LNCaP clone FGC (cell line): ENCODE measurements around the gene OR10X1.

Experiments used
- DNase-seq: peaks from one replicate; pipeline ENCODE4 v3.0.0-alpha.2; 2011; ENCODE audit warnings: low read depth
- H3K4me3 ChIP-seq: 2 replicates; pipeline ENCODE4 v1.5.1; 2011; ENCODE audit warnings: mild to moderate bottlenecking, low read depth, low read length, control low read depth
- TF ChIP-seq, protein P1 (sequence below): IDR thresholded peaks from 2 replicates; pipeline ENCODE4 v1.5.1; 2012; ENCODE audit warnings: mild to moderate bottlenecking; ENCODE audit not compliant: control insufficient read depth, insufficient read depth; ENCODE audit errors: extremely low read depth

Gene OR10X1

DNA sequence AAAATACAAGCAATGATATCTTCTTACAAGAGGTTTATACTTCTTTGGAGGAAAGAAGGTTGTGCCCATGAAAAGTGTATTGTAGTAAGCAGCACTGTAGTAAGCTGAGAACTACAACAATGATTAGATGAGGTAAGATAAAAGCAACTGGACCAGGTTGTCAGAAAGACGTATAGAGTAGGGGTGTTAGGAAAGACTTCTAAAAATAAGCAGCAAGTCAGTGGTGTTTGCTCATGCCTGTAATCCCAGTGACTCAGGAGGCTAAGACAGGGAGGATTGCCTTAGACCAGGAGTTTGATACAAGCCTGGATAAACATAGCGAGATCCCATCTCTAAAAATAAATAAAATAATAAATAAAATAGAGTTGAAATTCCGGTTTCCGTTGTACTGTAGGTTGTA is 4.3 kb upstream of the OR10X1 start:
- no peak for DNase-seq
- H3K4me3 ChIP-seq, result no peak overlapping the region
- TF ChIP-seq, protein P1, sequence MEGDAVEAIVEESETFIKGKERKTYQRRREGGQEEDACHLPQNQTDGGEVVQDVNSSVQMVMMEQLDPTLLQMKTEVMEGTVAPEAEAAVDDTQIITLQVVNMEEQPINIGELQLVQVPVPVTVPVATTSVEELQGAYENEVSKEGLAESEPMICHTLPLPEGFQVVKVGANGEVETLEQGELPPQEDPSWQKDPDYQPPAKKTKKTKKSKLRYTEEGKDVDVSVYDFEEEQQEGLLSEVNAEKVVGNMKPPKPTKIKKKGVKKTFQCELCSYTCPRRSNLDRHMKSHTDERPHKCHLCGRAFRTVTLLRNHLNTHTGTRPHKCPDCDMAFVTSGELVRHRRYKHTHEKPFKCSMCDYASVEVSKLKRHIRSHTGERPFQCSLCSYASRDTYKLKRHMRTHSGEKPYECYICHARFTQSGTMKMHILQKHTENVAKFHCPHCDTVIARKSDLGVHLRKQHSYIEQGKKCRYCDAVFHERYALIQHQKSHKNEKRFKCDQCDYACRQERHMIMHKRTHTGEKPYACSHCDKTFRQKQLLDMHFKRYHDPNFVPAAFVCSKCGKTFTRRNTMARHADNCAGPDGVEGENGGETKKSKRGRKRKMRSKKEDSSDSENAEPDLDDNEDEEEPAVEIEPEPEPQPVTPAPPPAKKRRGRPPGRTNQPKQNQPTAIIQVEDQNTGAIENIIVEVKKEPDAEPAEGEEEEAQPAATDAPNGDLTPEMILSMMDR, result no peak

DNA sequence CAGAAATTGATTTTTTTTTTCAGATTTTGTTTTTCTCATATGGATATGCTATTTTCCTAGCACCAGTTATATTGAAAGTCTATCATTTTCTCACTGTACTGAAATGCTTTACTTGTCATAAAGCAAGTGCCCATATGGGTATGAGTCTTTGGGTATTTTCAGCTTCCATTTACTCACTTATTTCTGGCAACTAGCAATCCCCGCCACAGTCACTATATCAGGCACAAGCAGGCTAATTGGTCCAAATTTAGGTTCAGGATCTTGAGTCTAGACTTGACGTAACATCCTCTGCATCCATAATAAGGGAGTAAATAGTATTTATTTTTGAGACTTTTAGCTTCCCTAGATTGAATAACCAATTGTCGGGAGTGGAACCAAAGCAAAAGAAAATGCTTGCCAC is 2.1 kb downstream of the OR10X1 start:
- TF ChIP-seq, protein P1, result no peak
- no peak overlapping the region for H3K4me3 ChIP-seq
- DNase-seq, result no peak

DNA sequence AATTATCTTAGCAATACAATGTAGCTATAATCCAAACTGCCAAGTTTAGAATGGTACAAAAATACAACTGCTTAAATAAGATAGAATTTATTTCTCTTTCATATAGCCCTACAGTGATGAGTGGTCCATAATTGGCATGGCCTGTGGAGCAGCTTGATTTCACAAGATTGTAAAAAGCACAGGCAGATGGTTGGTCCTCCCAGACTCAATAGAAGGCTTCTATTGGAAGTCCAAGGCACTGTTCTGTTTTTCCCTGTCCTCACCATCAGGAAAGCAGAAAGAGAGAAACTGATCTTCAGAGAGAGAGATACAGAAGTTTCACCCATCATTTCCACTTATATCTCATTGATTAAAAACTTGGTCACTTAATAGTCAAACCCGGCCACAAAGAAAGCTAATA is 7.5 kb downstream of the OR10X1 start:
- DNase-seq, result no peak
- H3K4me3 ChIP-seq, result no peak overlapping the region
- TF ChIP-seq, protein P1, result no peak

DNA sequence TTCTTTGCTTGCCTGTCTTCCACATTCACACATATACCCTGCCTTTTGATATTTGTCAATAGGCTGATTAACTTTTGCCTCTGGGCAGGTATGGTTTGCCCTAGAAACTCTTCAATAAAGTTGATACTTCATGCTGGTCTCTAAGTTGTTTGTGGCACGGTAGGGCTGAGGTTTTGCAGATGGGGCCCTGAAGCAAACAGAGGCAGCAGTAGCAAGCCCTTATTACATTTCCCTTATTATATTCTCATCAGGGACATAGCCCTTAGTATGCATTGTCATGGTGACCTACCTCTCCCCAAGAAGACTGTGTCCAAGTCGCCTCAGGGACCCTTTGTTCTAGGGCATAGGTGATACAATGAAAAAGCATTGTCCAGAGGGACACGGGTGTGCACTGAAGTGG is 9.2 kb downstream of the OR10X1 start, which contains the start of gene OR6P1:
Gene OR6P1 (minus strand): TSS at position 101 of the 400 bp plus-strand sequence. CDS start 6,976 bp downstream, outside the sequence.
- no peak within 1 kb of the TSS for H3K4me3 ChIP-seq
- TF ChIP-seq, protein P1, result no peak
- DNase-seq, result no peak

DNA sequence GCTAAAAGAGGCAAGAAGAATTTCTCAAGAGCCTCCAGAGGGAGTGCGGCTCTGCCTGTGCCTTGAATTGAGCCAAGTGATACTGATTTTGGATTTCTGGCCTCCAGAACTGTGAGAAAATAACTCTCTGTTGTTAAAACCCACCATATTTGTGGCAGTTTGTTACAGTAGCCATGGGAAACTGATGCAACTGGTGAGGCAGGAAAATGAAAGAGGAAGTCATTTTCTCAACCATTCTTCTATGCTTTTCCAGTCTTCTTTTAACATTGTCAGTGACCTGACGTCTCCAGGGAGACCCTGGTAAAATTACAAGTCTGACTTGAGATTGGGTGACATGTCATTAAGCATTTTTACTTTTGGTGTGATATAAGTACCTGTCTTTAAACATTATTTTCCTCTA is 15.1 kb downstream of the OR10X1 start:
- no peak overlapping the region for H3K4me3 ChIP-seq
- TF ChIP-seq, protein P1, result no peak
- DNase-seq, result no peak

DNA sequence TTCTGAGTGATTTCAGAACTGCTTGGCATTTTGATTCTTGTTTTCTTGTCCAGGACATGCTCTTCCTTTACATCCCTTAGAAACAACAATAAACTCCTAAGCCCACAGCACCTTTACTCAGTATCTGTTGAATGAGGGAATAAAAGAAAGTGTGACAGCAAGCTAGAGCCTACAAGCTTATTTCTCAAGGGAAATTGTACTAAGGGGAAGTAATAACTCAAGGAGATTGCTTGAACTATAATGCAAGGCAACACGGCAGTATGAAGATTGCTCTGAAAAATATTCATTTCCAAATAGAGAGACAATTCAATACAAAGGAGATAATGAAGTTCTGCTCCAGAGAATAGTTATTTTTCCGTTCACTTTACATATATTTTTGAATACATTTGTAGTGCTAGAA is 15.8 kb downstream of the OR10X1 start:
- no peak overlapping the region for H3K4me3 ChIP-seq
- DNase-seq, result no peak
- TF ChIP-seq, protein P1, result no peak

DNA sequence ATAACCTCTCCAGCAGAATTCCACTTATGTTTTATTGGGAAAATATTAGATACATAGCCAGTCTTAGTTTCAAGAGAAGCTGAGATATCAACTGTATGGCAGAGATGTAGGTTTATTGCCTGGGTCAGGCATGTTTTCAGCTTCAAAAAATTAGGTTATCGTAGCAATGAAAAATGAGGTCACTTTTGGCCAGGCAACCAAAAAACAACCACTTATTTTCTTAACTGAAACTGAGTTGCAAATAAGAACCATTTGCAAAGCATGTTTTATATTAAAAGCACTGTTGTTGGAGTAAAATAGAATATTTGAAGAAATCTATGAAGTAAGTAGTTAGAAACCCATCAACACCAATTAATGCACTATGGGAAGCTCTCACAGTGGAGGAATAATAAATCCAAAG is 20.0 kb downstream of the OR10X1 start:
- no peak for DNase-seq
- TF ChIP-seq, protein P1, result no peak

More for the DNA sequence above, 20.0 kb downstream of the OR10X1 start:
- no peak overlapping the region for H3K4me3 ChIP-seq
